ENCODE measurements around the gene BRME1. TPM values are rescaled to one million over a fixed set of nuclear protein-coding genes. Genes with fewer than 3 reads are reported as not detected.

The BRME1 gene
- total RNA-seq, 1 donor from 2014 or later: 2.9 TPM

DNA sequence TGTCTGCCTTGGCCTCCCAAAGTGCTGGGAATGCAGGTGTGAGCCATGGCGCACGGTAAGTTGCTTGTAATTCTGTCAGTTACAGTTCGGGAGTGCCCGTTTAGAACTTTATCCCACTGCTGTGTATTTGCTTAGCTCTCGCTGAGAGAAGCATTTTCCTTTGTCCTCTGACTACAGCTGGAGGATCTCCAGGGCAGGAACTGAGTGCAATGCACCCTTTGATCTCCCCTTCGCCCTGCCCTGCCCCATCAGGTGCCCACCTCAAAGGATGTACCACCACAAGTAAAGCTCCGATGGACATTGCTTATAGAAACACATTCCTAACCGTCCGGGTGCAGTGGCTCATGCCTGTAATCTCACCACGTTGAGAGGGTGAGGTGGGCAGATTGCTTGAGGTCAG, 6.5 kb downstream of the BRME1 start:
- Mint-ChIP-seq H3K4me3 (ENCODE audit: unreplicated experiment) (no peak overlapping the region), H3K27me3 (ENCODE audit: low read depth) (no peaks in the 10 kb centered on the region), H3K9me3 (ENCODE audit: low read depth) (no peaks in the 10 kb centered on the region), H3K36me3 (ENCODE audit: low read depth) (no peaks in the 10 kb centered on the region), H3K4me1 (ENCODE audit: low read depth) (no peaks in the 10 kb centered on the region), H3K27ac (ENCODE audit: unreplicated experiment) (no peak overlapping the region)
- no peak for DNase-seq (ENCODE audit: low spot score)
- TF ChIP-seq, protein P1, sequence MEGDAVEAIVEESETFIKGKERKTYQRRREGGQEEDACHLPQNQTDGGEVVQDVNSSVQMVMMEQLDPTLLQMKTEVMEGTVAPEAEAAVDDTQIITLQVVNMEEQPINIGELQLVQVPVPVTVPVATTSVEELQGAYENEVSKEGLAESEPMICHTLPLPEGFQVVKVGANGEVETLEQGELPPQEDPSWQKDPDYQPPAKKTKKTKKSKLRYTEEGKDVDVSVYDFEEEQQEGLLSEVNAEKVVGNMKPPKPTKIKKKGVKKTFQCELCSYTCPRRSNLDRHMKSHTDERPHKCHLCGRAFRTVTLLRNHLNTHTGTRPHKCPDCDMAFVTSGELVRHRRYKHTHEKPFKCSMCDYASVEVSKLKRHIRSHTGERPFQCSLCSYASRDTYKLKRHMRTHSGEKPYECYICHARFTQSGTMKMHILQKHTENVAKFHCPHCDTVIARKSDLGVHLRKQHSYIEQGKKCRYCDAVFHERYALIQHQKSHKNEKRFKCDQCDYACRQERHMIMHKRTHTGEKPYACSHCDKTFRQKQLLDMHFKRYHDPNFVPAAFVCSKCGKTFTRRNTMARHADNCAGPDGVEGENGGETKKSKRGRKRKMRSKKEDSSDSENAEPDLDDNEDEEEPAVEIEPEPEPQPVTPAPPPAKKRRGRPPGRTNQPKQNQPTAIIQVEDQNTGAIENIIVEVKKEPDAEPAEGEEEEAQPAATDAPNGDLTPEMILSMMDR (IDR thresholded peaks at IDR 0.05): no peak

- Mint-ChIP-seq H3K36me3 (ENCODE audit: low read depth) (no peaks in the 10 kb centered on the region), H3K4me3 (ENCODE audit: unreplicated experiment) (no peak overlapping the region), H3K27ac (ENCODE audit: unreplicated experiment) (no peak overlapping the region), H3K27me3 (ENCODE audit: low read depth) (no peaks in the 10 kb centered on the region), H3K4me1 (ENCODE audit: low read depth) (no peaks in the 10 kb centered on the region), H3K9me3 (ENCODE audit: low read depth) (no peaks in the 10 kb centered on the region)
- DNase-seq (ENCODE audit: low spot score): no peak
- TF ChIP-seq, protein P1 (IDR thresholded peaks at IDR 0.05): no peak
These were observed 9.7 kb downstream of the BRME1 start for GRCh38 chr19:13896227-13896626.

DNA sequence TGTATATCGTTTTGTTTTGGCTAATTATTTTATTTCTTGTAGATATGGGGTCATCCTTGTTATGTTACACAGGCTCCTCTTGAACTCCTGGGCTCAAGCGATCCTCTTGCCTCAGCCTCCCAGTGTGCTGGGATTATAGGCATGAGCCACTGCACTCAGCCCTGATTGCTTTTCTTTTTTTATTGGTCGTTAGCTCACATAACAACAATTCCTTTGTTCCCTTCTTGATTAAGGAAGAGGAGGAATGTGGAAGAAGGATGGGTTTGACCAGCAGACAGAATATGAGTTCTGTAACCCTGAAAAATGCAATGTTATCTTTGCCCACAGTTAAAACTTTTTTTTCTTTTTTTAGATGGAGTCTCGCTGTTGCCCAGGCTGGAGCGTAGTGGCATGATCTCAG, 11.4 kb downstream of the BRME1 start:
- Mint-ChIP-seq H3K36me3 (ENCODE audit: low read depth) (no peaks in the 10 kb centered on the region), H3K27ac (ENCODE audit: unreplicated experiment) (no peak overlapping the region), H3K9me3 (ENCODE audit: low read depth) (no peaks in the 10 kb centered on the region), H3K4me3 (ENCODE audit: unreplicated experiment) (no peak overlapping the region), H3K4me1 (ENCODE audit: low read depth) (no peaks in the 10 kb centered on the region), H3K27me3 (ENCODE audit: low read depth) (no peaks in the 10 kb centered on the region)
- DNase-seq (ENCODE audit: low spot score): no peak
- TF ChIP-seq, protein P1 (IDR thresholded peaks at IDR 0.05): no peak

DNA sequence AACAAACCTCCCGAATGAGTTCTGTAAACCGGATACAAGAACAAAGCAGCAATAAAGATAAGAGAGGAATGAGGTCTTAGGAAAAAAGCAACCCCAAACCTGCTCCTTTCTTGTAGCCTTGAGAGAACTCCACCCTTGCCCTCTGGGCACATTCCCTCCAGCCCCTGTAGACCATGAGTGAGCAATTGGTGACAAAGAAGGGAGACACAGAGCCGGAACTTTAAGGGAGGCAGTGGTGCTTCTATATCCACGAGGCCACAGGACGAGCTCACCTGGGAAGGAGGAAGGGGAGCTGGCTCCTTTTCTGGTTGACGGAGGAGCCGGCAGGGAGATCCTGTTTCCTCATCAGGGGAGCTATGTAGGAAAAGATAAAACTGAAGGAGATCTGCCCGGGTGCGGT, 13.0 kb downstream of the BRME1 start:
- TF ChIP-seq, protein P1 (IDR thresholded peaks at IDR 0.05): no peak
- Mint-ChIP-seq H3K9me3 (ENCODE audit: low read depth) (no peaks in the 10 kb centered on the region), H3K4me1 (ENCODE audit: low read depth) (no peaks in the 10 kb centered on the region), H3K27me3 (ENCODE audit: low read depth) (no peaks in the 10 kb centered on the region), H3K27ac (ENCODE audit: unreplicated experiment) (no peak overlapping the region), H3K4me3 (ENCODE audit: unreplicated experiment) (no peak overlapping the region), H3K36me3 (ENCODE audit: low read depth) (no peaks in the 10 kb centered on the region)
- no peak for DNase-seq (ENCODE audit: low spot score)

DNA sequence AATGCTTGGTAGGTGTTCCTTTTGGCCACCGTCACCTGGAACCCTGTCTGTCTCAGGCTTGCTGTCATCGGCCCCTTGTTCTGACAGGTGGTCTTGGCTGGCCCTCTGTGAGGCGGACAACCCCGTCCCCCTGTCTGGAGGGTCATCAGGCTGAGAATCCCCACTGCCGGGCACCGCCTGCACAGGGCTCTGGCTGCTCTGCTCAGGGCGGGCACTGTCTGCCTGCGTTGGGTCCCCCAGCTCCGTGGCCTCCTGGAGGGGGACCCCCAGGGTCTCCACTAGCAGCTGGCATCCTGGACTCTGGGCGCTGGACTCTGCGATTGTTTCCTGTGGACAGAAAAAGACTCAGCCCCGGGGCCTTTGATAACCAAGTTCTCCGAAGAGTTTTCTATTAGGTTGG, 15.8 kb downstream of the BRME1 start:
- no peaks in the 10 kb centered on the region for H3K9me3 Mint-ChIP-seq (ENCODE audit: low read depth)
- no peak overlapping the region for H3K4me3 Mint-ChIP-seq (ENCODE audit: unreplicated experiment)
- no peak for DNase-seq (ENCODE audit: low spot score)
- TF ChIP-seq, protein P1 (IDR thresholded peaks at IDR 0.05): no peak
- H3K36me3 Mint-ChIP-seq (ENCODE audit: low read depth): no peaks in the 10 kb centered on the region
- H3K27ac Mint-ChIP-seq (ENCODE audit: unreplicated experiment): no peak overlapping the region
- H3K27me3 Mint-ChIP-seq (ENCODE audit: low read depth): no peaks in the 10 kb centered on the region
- H3K4me1 Mint-ChIP-seq (ENCODE audit: low read depth): no peaks in the 10 kb centered on the region

Measured in chondrocyte (in vitro differentiated cells).